K562 (cell line): ENCODE data around the gene TMEM141. TPM values are rescaled to one million over a fixed set of nuclear protein-coding genes. Genes with fewer than 3 reads are reported as not detected.

Experiments
- CAMTA2 ChIP-seq: fragments of 250-450 bp; sonication (Bioruptor Pico); conservative IDR thresholded peaks from 2 replicates; pipeline ENCODE4 v1.5.1; 2022
- DEAF1 ChIP-seq: fragments of 450-650 bp; formaldehyde crosslinking; IDR thresholded peaks from 2 replicates; pipeline ENCODE4 v1.4.0; 2020; ENCODE audit warnings: mild to moderate bottlenecking, moderate library complexity
- E2F6 ChIP-seq, 2 experiments: IDR thresholded peaks; 2 replicates each; pipeline ENCODE4 v1.6.1; 2011; ENCODE audit warnings: borderline replicate concordance in 1 of 2, control low read depth in 1 of 2, low read depth in 1 of 2, low read length in 1 of 2, mild to moderate bottlenecking in 1 of 2, mixed read lengths in 1 of 2, moderate library complexity in 1 of 2; ENCODE audit not compliant: insufficient read depth in 1 of 2, insufficient read length in 1 of 2, poor library complexity in 1 of 2, severe bottlenecking in 1 of 2; ENCODE audit errors: extremely low read depth in 1 of 2
- EP300 ChIP-seq: IDR thresholded peaks from 2 replicates; pipeline ENCODE4 v1.6.1; 2012; ENCODE audit warnings: low read length, improper control_type of control experiment
- ERF ChIP-seq: fragments of 450-650 bp; formaldehyde crosslinking; IDR thresholded peaks from 2 replicates; pipeline ENCODE4 v1.4.0; 2020; ENCODE audit warnings: mild to moderate bottlenecking, mixed read lengths
- HBP1 ChIP-seq: fragments of 450-650 bp; formaldehyde crosslinking; IDR thresholded peaks from 2 replicates; pipeline ENCODE4 v1.4.0; 2022; ENCODE audit warnings: missing genetic modification characterization
- HDAC1 ChIP-seq, 2 experiments: fragments of 450-650 bp; IDR thresholded peaks; 2 replicates each; pipeline ENCODE4 v1.6.1; 2016 to 2017; ENCODE audit warnings: inconsistent platforms in 1 of 2, mild to moderate bottlenecking in 1 of 2, moderate library complexity in 1 of 2
- PBX2 ChIP-seq, 2 experiments: IDR thresholded peaks in 1 of 2; conservative IDR thresholded peaks in 1 of 2; 2 replicates each; pipeline ENCODE4 v1.6.1; 2016; ENCODE audit warnings: low read depth in 2 of 2, mild to moderate bottlenecking in 1 of 2, missing compliant biosample characterization in 1 of 2, missing genetic modification characterization in 1 of 2, moderate library complexity in 1 of 2
- PKNOX1 ChIP-seq: fragments of 450-650 bp; IDR thresholded peaks from 2 replicates; pipeline ENCODE4 v1.6.1; 2016
- SIN3A ChIP-seq, 2 experiments: fragments of 150-350 bp in 1 of 2; IDR thresholded peaks; 2 replicates each; pipeline ENCODE4 v1.6.1; 2011 to 2016; ENCODE audit warnings: borderline replicate concordance in 2 of 2, low read depth in 2 of 2, low read length in 2 of 2, mild to moderate bottlenecking in 2 of 2, moderate library complexity in 2 of 2; ENCODE audit not compliant: control insufficient read depth in 1 of 2
- UBTF ChIP-seq, 2 experiments: IDR thresholded peaks; 2 replicates each; pipeline ENCODE4 v1.6.1; 2012; ENCODE audit warnings: improper control_type of control experiment in 2 of 2, low read depth in 2 of 2, low read length in 2 of 2, borderline replicate concordance in 1 of 2
- ZNF589 ChIP-seq: fragments of 200-800 bp; sonication (Bioruptor generic); IDR thresholded peaks from 2 replicates; pipeline ENCODE4 v1.6.1; 2016; ENCODE audit warnings: low read depth, missing genetic modification characterization, missing compliant biosample characterization
- ZNF764 ChIP-seq: fragments of 250-450 bp; sonication (Bioruptor Pico); IDR thresholded peaks from 2 replicates; pipeline ENCODE4 v1.4.0; 2020; ENCODE audit warnings: low read depth, mild to moderate bottlenecking, moderate library complexity
- polyA plus RNA-seq, 8 experiments: library from polyadenylated mRNA; depleted of rRNA in 4 of 8; stranded (reverse) in 5 of 8; unstranded in 3 of 8; fragments of >200 nt; fragmentation: Nextera tagmentation in 2 of 8; fragmentation: Illumina TruSeq in 1 of 8; extraction: Ambion mirVana in 2 of 8; extraction: Trizol in 1 of 8; gene quantifications; 2 replicates each; pipeline versions ENCODE4 v1.2.1 to v1.2.3, GENCODE V29; 2011 to 2014; ENCODE audit warnings: inconsistent platforms in 1 of 8, missing spikeins in 1 of 8
- total RNA-seq, 7 experiments: library from RNA; depleted of rRNA in 6 of 7; stranded (reverse); fragments of >200 nt in 6 of 7; fragmentation: Illumina TruSeq in 2 of 7; extraction: Trizol in 2 of 7; gene quantifications; 2 replicates each; pipeline versions ENCODE4 v1.2.1 to v1.2.3, GENCODE V29; 2011 to 2021; ENCODE audit warnings: low replicate concordance in 1 of 7

The TMEM141 gene
- total and polyA plus RNA-seq, 9 of the 15 experiments (the other 6 are each of a cell fraction or from before 2014, with no cell fraction given), result 21.5 to 123 (median 74.8) TPM

- TF ChIP-seq UBTF (IDR thresholded peaks at IDR 0.05; ENCODE audit: borderline replicate concordance in 1 of 2, low read depth in 2 of 2, low read length in 2 of 2) (no peak), E2F6 (IDR thresholded peaks at IDR 0.05; ENCODE audit: borderline replicate concordance in 1 of 2, extremely low read depth in 1 of 2, insufficient read depth in 1 of 2, insufficient read length in 1 of 2, low read depth in 1 of 2, low read length in 1 of 2, poor library complexity in 1 of 2, severe bottlenecking in 1 of 2) (peak; percentile 42 to 66), CAMTA2 (CRISPR knock-in tag) (0 out of 2 replicates have a peak, but pooled peaks have one; percentile 38), EP300 (no peak), PKNOX1 (peak; percentile 96), HDAC1 (IDR thresholded peaks at IDR 0.05) (no peak), HBP1 (CRISPR knock-in tag) (no peak), DEAF1 (CRISPR knock-in tag) (no peak), ZNF764 (no peak), ZNF589 (CRISPR knock-in tag) (no peak), PBX2 (CRISPR knock-in tag; IDR thresholded peaks at IDR 0.05; ENCODE audit: low read depth) (peak; percentile 37; the same call in 1 of the 2 replicates), PBX2 (tag; conservative IDR thresholded peaks at IDR 0.05; ENCODE audit: low read depth) (peak; percentile 84), SIN3A (IDR thresholded peaks at IDR 0.05; ENCODE audit: borderline replicate concordance in 2 of 2, control insufficient read depth in 1 of 2, low read depth in 2 of 2, low read length in 2 of 2) (no peak), ERF (CRISPR knock-in tag) (0 out of 2 replicates have a peak, but pooled peaks have one; percentile 36)
These were observed 2.2 kb downstream of the TMEM141 start (continued) for GRCh38 chr9:136793086-136793946.
